SK-N-SH (cell line): ENCODE results near the gene GCFC2. TPM values are rescaled to one million over a fixed set of nuclear protein-coding genes. Genes with fewer than 3 reads are reported as not detected.

Source experiments
- CTCF ChIA-PET: fragments of 300-600, 350-600 bp; formaldehyde crosslinking; extraction: SDS; loops from one replicate; lab custom pipeline; 2021; lab: Yijun Ruan, JAX
- POLR2A ChIA-PET: fragments of 350-600 bp; sonication (Branson Sonifier 250); formaldehyde crosslinking; extraction: SDS; loops from one replicate; lab custom pipeline; 2020; ENCODE audit warnings: antibody characterized with exemption, inconsistent platforms; lab: Yijun Ruan, JAX
- DNase-seq: peaks from one replicate; pipeline ENCODE4 v3.0.0; 2012
- H2AFZ ChIP-seq: fragments of 200-600 bp; sonication (generic); 2 replicates; pipeline ENCODE4 v1.8.1; 2016; ENCODE audit warnings: antibody characterized with exemption, mild to moderate bottlenecking, low read depth
- H3F3A ChIP-seq: fragments of 200-600 bp; sonication (generic); replicated peaks from 2 replicates; pipeline ENCODE3; 2016; ENCODE audit warnings: antibody characterized with exemption, mild to moderate bottlenecking; ENCODE audit not compliant: insufficient read depth
- H3K27ac ChIP-seq, 2 experiments: fragments of 200-500 bp in 1 of 2; fragments of 200-600 bp in 1 of 2; sonication (Bioruptor generic) in 1 of 2; sonication (generic), shearing (Covaris generic) in 1 of 2; 2 replicates each; pipeline versions ENCODE4 v1.5.1 to v1.6.1; 2014 to 2016; ENCODE audit warnings: low read depth in 2 of 2, inconsistent platforms in 1 of 2, low read length in 1 of 2, mild to moderate bottlenecking in 1 of 2, mixed read lengths in 1 of 2
- H3K27me3 ChIP-seq: fragments of 200-600 bp; sonication (generic), shearing (Covaris generic); 2 replicates; pipeline ENCODE4 v1.6.1; 2016; ENCODE audit warnings: mixed run types; ENCODE audit not compliant: insufficient read depth
- H3K36me3 ChIP-seq, 2 experiments: fragments of 200-500 bp in 1 of 2; fragments of 200-600 bp in 1 of 2; sonication (Bioruptor generic) in 1 of 2; sonication (generic) in 1 of 2; replicated peaks in 1 of 2; 2 replicates each; pipeline versions ENCODE3 to v1.5.1; 2014 to 2016; ENCODE audit warnings: low read length in 1 of 2, mild to moderate bottlenecking in 1 of 2; ENCODE audit not compliant: insufficient read depth in 2 of 2, control insufficient read depth in 1 of 2
- H3K4me1 ChIP-seq, 2 experiments: fragments of 200-500 bp in 1 of 2; fragments of 200-600 bp in 1 of 2; sonication (Bioruptor generic) in 1 of 2; sonication (generic), shearing (Covaris generic) in 1 of 2; 2 replicates each; pipeline versions ENCODE4 v1.5.1 to v1.6.1; 2014 to 2016; ENCODE audit warnings: low read depth in 1 of 2, low read length in 1 of 2, mixed run types in 1 of 2; ENCODE audit not compliant: insufficient read depth in 2 of 2, control insufficient read depth in 1 of 2
- H3K4me2 ChIP-seq: fragments of 200-600 bp; sonication (generic), shearing (Covaris generic); 2 replicates; pipeline ENCODE4 v1.6.1; 2017; ENCODE audit warnings: mixed run types
- H3K4me3 ChIP-seq, 2 experiments: fragments of 200-500 bp in 1 of 2; fragments of 200-600 bp in 1 of 2; sonication (Bioruptor generic) in 1 of 2; sonication (generic), shearing (Covaris generic) in 1 of 2; 2 replicates each; pipeline versions ENCODE4 v1.5.1 to v1.8.1; 2014 to 2016; ENCODE audit warnings: low read depth in 2 of 2, inconsistent platforms in 1 of 2, low read length in 1 of 2, mild to moderate bottlenecking in 1 of 2, mixed read lengths in 1 of 2, moderate library complexity in 1 of 2
- H3K79me2 ChIP-seq: fragments of 200-600 bp; sonication (generic); 2 replicates; pipeline ENCODE4 v1.8.1; 2017; ENCODE audit warnings: mild to moderate bottlenecking; ENCODE audit not compliant: insufficient read depth
- H3K9ac ChIP-seq: fragments of 200-600 bp; sonication (generic); 2 replicates; pipeline ENCODE4 v1.6.1; 2017; ENCODE audit warnings: mixed run types
- H3K9me2 ChIP-seq: fragments of 200-600 bp; sonication (generic); 2 replicates; pipeline ENCODE4 v1.6.1; 2017; ENCODE audit warnings: mixed run types
- H3K9me3 ChIP-seq: fragments of 200-600 bp; sonication (generic); 2 replicates; pipeline ENCODE4 v1.6.1; 2017; ENCODE audit warnings: mixed run types, mild to moderate bottlenecking, moderate library complexity
- H4K20me1 ChIP-seq: fragments of 200-600 bp; sonication (generic); 2 replicates; pipeline ENCODE4 v1.6.1; 2017; ENCODE audit warnings: mild to moderate bottlenecking, mixed run types; ENCODE audit not compliant: insufficient read depth
- EZH2phosphoT487 ChIP-seq: fragments of 200-600 bp; sonication (generic); IDR thresholded peaks from 2 replicates; pipeline ENCODE4 v1.6.1; 2017; ENCODE audit warnings: low read depth, mixed run types, mild to moderate bottlenecking, antibody characterized with exemption, moderate library complexity, borderline replicate concordance
- FOXJ3 ChIP-seq: sonication (generic); formaldehyde crosslinking; IDR thresholded peaks from 2 replicates; pipeline ENCODE4 v1.5.1; 2020; ENCODE audit warnings: mild to moderate bottlenecking, missing genetic modification reagents
- FOXM1 ChIP-seq: IDR thresholded peaks from 2 replicates; pipeline ENCODE4 v1.4.0; 2012; ENCODE audit warnings: low read depth, mild to moderate bottlenecking
- GABPA ChIP-seq: IDR thresholded peaks from 2 replicates; pipeline ENCODE4 v1.4.0; 2012; ENCODE audit warnings: low read depth, mild to moderate bottlenecking
- GATA2 ChIP-seq: sonication (generic); formaldehyde crosslinking; IDR thresholded peaks from 2 replicates; pipeline ENCODE4 v1.5.0; 2020; ENCODE audit warnings: mild to moderate bottlenecking, missing genetic modification reagents
- NFIC ChIP-seq: IDR thresholded peaks from 2 replicates; pipeline ENCODE4 v1.4.0; 2012; ENCODE audit warnings: borderline replicate concordance
- POLR2AphosphoS5 ChIP-seq: IDR thresholded peaks from 2 replicates; pipeline ENCODE4 v1.6.1; 2012; ENCODE audit warnings: low read depth, low read length
- RFX5 ChIP-seq: IDR thresholded peaks from 2 replicates; pipeline ENCODE4 v1.6.1; 2012; ENCODE audit warnings: mild to moderate bottlenecking, improper control_type of control experiment, low read length
- RXRA ChIP-seq: IDR thresholded peaks from 2 replicates; pipeline ENCODE4 v1.4.0; 2012; ENCODE audit warnings: low read depth, mild to moderate bottlenecking, borderline replicate concordance
- SMC3 ChIP-seq: IDR thresholded peaks from 2 replicates; pipeline ENCODE4 v1.6.1; 2012; ENCODE audit warnings: low read depth, low read length, improper control_type of control experiment
- USF1 ChIP-seq: IDR thresholded peaks from 2 replicates; pipeline ENCODE4 v1.4.0; 2012; ENCODE audit warnings: low read depth, borderline replicate concordance
- YY1 ChIP-seq: IDR thresholded peaks from 2 replicates; pipeline ENCODE4 v1.4.0; 2012; ENCODE audit warnings: low read depth, mild to moderate bottlenecking
- WGBS: methylation state at CpG from one replicate; pipeline ENCODE4 v1.1.6; 2017; ENCODE audit warnings: low lambda C conversion rate; 5-methylcytosine and 5-hydroxymethylcytosine counted together
- polyA plus RNA-seq, 3 experiments: library from polyadenylated mRNA; depleted of rRNA; stranded (reverse); fragments of >200 nt; gene quantifications; 2 replicates each; pipeline ENCODE4 v1.2.3, GENCODE V29; 2012
- TF ChIP-seq, protein P1 (sequence below): IDR thresholded peaks from 2 replicates; pipeline ENCODE4 v1.6.1; 2012; ENCODE audit warnings: mild to moderate bottlenecking, low read depth, low read length, moderate library complexity
- TF ChIP-seq, protein P2 (sequence below): IDR thresholded peaks from 2 replicates; pipeline ENCODE4 v1.4.0; 2012; ENCODE audit warnings: low read depth, borderline replicate concordance

GCFC2 gene
- polyA plus RNA-seq, 1 of the 3 experiments (the other 2 are of a cell fraction) = 7.7 TPM

DNA sequence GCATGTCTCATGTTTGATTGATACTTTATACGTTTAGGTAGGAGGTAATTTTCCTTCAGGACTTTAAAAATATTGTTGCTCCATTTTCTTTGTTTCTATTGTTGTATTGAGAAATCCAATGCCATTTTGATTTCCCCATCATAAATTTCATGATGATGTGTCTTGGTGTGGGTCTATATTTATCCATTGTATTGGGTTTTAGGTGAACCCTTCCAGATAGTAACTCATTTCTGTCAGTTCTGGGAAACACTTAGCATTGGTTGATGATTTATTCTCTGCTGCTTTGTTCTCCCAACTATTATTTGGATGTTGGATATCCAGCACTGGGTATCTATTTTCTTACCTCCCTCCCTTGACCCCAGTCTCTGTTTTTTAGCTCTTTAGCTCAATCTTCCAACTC lies 54.2 kb downstream of the GCFC2 start:
- TF ChIP-seq GABPA (no peak), RFX5 (no peak), EZH2phosphoT487 (no peak), NFIC (no peak), USF1 (no peak), RXRA (no peak), POLR2AphosphoS5 (no peak), FOXM1 (no peak), YY1 (no peak), GATA2 (CRISPR knock-in tag) (no peak), SMC3 (no peak), FOXJ3 (CRISPR knock-in tag) (no peak)
- TF ChIP-seq, protein P1, sequence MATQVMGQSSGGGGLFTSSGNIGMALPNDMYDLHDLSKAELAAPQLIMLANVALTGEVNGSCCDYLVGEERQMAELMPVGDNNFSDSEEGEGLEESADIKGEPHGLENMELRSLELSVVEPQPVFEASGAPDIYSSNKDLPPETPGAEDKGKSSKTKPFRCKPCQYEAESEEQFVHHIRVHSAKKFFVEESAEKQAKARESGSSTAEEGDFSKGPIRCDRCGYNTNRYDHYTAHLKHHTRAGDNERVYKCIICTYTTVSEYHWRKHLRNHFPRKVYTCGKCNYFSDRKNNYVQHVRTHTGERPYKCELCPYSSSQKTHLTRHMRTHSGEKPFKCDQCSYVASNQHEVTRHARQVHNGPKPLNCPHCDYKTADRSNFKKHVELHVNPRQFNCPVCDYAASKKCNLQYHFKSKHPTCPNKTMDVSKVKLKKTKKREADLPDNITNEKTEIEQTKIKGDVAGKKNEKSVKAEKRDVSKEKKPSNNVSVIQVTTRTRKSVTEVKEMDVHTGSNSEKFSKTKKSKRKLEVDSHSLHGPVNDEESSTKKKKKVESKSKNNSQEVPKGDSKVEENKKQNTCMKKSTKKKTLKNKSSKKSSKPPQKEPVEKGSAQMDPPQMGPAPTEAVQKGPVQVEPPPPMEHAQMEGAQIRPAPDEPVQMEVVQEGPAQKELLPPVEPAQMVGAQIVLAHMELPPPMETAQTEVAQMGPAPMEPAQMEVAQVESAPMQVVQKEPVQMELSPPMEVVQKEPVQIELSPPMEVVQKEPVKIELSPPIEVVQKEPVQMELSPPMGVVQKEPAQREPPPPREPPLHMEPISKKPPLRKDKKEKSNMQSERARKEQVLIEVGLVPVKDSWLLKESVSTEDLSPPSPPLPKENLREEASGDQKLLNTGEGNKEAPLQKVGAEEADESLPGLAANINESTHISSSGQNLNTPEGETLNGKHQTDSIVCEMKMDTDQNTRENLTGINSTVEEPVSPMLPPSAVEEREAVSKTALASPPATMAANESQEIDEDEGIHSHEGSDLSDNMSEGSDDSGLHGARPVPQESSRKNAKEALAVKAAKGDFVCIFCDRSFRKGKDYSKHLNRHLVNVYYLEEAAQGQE = no peak
- TF ChIP-seq, protein P2, sequence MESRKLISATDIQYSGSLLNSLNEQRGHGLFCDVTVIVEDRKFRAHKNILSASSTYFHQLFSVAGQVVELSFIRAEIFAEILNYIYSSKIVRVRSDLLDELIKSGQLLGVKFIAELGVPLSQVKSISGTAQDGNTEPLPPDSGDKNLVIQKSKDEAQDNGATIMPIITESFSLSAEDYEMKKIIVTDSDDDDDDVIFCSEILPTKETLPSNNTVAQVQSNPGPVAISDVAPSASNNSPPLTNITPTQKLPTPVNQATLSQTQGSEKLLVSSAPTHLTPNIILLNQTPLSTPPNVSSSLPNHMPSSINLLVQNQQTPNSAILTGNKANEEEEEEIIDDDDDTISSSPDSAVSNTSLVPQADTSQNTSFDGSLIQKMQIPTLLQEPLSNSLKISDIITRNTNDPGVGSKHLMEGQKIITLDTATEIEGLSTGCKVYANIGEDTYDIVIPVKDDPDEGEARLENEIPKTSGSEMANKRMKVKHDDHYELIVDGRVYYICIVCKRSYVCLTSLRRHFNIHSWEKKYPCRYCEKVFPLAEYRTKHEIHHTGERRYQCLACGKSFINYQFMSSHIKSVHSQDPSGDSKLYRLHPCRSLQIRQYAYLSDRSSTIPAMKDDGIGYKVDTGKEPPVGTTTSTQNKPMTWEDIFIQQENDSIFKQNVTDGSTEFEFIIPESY = no peak
- Histone ChIP-seq H3F3A (peaks cover 9% of the 10 kb centered on the region), H4K20me1 (no peaks in the 10 kb centered on the region), H3K4me2 (no peak overlapping the region), H3K27ac (no peak overlapping the region), H3K36me3 (peaks cover 92 to 93% of the 10 kb centered on the region in 2 experiments), H3K27me3 (no peaks in the 10 kb centered on the region), H3K9ac (no peak overlapping the region), H3K4me1 (no peaks in the 10 kb centered on the region), H3K79me2 (peaks cover 10% of the 10 kb centered on the region), H3K9me2 (no peaks in the 10 kb centered on the region), H3K4me3 (no peak overlapping the region), H2AFZ (no peak overlapping the region), H3K9me3 (0 out of 2 replicates have a peak, but pooled peaks cover 3% of the 10 kb centered on the region)
- DNase-seq = no peak
- ChIA-PET CTCF (interaction anchor here (1.1 to 2.0 kb wide), 4 partner anchors 10 to 21 kb away, joined by 4 to 5 read pairs (median 4); partner anchors contain the start of gene MRPL19), POLR2A (no interaction called here)
- WGBS = 92% methylated on average over 1 of the region's 1 CpG
